Measurements from ENCODE around the gene C12orf75. TPM values are rescaled to one million over a fixed set of nuclear protein-coding genes. Genes with fewer than 3 reads are reported as not detected.
"Not testable (repeated sequence)": the region's sequence is repeated elsewhere in the genome, so short reads cannot be mapped to it uniquely, and the experiment has no call there.

C12orf75 gene
- total RNA-seq, 6 experiments from 2014 or later, result 1,007 to 1,412 (median 1,300) TPM

- Mint-ChIP-seq H3K4me3 (peak overlapping the region; percentile 68), H3K27ac (peak overlapping the region; percentile 66), H3K27me3 (ENCODE audit: insufficient read depth) (no peaks in the 10 kb centered on the region; the same call in 1 of the 2 replicates), H3K4me1 (ENCODE audit: low read depth) (peaks cover 90% of the 10 kb centered on the region), H3K9me3 (peaks cover 10% of the 10 kb centered on the region), H3K36me3 (ENCODE audit: low read depth) (peaks cover 87% of the 10 kb centered on the region)
- TF ChIP-seq, protein P1, sequence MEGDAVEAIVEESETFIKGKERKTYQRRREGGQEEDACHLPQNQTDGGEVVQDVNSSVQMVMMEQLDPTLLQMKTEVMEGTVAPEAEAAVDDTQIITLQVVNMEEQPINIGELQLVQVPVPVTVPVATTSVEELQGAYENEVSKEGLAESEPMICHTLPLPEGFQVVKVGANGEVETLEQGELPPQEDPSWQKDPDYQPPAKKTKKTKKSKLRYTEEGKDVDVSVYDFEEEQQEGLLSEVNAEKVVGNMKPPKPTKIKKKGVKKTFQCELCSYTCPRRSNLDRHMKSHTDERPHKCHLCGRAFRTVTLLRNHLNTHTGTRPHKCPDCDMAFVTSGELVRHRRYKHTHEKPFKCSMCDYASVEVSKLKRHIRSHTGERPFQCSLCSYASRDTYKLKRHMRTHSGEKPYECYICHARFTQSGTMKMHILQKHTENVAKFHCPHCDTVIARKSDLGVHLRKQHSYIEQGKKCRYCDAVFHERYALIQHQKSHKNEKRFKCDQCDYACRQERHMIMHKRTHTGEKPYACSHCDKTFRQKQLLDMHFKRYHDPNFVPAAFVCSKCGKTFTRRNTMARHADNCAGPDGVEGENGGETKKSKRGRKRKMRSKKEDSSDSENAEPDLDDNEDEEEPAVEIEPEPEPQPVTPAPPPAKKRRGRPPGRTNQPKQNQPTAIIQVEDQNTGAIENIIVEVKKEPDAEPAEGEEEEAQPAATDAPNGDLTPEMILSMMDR (IDR thresholded peaks at IDR 0.05), result no peak
- no peak for DNase-seq
These were observed 6.9 kb downstream of the C12orf75 start for GRCh38 chr12:105337391-105337790.

GRCh38 chr12:105338966-105339365, 8.5 kb downstream of the C12orf75 start:
- H3K27me3 Mint-ChIP-seq (ENCODE audit: insufficient read depth), result no peaks in the 10 kb centered on the region; the same call in 1 of the 2 replicates
- no peak for DNase-seq
- TF ChIP-seq, protein P1 (IDR thresholded peaks at IDR 0.05), result no peak
- H3K4me3 Mint-ChIP-seq, result no peak overlapping the region
- H3K4me1 Mint-ChIP-seq (ENCODE audit: low read depth), result peaks cover 87% of the 10 kb centered on the region
- peaks cover 10% of the 10 kb centered on the region for H3K9me3 Mint-ChIP-seq
- H3K36me3 Mint-ChIP-seq (ENCODE audit: low read depth), result peaks cover 87% of the 10 kb centered on the region
- no peak overlapping the region for H3K27ac Mint-ChIP-seq

- TF ChIP-seq, protein P1 (IDR thresholded peaks at IDR 0.05), result no peak
- no peak for DNase-seq
- Mint-ChIP-seq H3K36me3 (ENCODE audit: low read depth) (peaks cover 72% of the 10 kb centered on the region), H3K27ac (peak overlapping the region; percentile 64), H3K4me3 (no peak overlapping the region), H3K4me1 (ENCODE audit: low read depth) (peaks cover 74% of the 10 kb centered on the region), H3K9me3 (peaks cover 10% of the 10 kb centered on the region), H3K27me3 (ENCODE audit: insufficient read depth) (no peaks in the 10 kb centered on the region; the same call in none of the 2 replicates)
These were observed 10.5 kb downstream of the C12orf75 start for GRCh38 chr12:105341010-105341409.

- not testable (repeated sequence) for DNase-seq; H3K9me3 Mint-ChIP-seq; H3K27me3 Mint-ChIP-seq (ENCODE audit: insufficient read depth)
- peaks cover 70% of the 10 kb centered on the region for H3K36me3 Mint-ChIP-seq (ENCODE audit: low read depth)
- H3K4me3 Mint-ChIP-seq, result peak overlapping the region; percentile 36; the same call in 1 of the 2 replicates
- peaks cover 74% of the 10 kb centered on the region for H3K4me1 Mint-ChIP-seq (ENCODE audit: low read depth)
- H3K27ac Mint-ChIP-seq, result peak overlapping the region; percentile 58
These were observed 11.1 kb downstream of the C12orf75 start for GRCh38 chr12:105341620-105342019.

DNA sequence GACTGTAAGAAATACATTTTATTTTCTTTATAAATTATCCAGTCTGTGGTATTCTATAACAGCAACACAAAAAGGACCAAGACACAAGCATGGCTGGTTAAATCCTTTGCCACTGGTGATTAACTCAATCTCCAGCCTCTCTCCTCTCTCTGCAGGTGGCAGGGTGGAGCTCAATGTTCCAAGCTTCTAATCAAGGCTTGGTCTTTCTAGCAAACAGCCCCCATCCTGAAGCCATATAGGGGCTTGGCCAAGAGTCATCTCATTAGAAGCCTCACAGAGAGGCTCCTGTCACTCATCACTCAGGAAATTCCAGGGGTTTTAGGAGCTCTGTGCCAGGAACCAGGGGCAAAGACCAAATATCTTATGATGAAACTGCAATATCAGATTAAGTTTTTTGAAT, 12.0 kb downstream of the C12orf75 start:
- H3K27me3 Mint-ChIP-seq (ENCODE audit: insufficient read depth), result no peaks in the 10 kb centered on the region; the same call in none of the 2 replicates
- peaks cover 74% of the 10 kb centered on the region for H3K4me1 Mint-ChIP-seq (ENCODE audit: low read depth)

DNA sequence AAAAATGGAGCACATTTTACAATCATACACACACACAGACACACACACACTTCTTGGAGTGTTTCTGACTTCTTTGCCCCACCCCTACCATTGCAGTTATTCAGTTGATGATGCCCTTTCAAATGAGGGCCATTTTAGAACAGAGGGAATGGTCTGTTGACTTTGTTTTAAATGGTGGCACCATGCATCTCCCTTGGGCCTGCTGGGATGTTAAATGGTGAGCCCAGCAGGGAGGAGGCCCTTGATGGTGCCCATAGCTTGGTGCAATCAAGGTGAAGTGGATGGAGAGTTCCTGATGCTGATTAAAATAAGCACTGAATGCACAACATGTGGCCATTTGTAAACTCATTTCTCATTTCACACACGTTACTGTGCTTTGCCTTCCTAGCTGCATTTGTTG, 13.3 kb downstream of the C12orf75 start:
- Mint-ChIP-seq H3K9me3 (peaks cover 10% of the 10 kb centered on the region), H3K4me1 (ENCODE audit: low read depth) (peaks cover 72% of the 10 kb centered on the region), H3K36me3 (ENCODE audit: low read depth) (peaks cover 69% of the 10 kb centered on the region), H3K27ac (peak overlapping the region; percentile 46), H3K27me3 (ENCODE audit: insufficient read depth) (no peaks in the 10 kb centered on the region; the same call in none of the 2 replicates), H3K4me3 (no peak overlapping the region)
- DNase-seq, result no peak
- TF ChIP-seq, protein P1 (IDR thresholded peaks at IDR 0.05), result no peak

More for the DNA sequence above, 12.0 kb downstream of the C12orf75 start:
- DNase-seq, result no peak
- Mint-ChIP-seq H3K9me3 (peaks cover 10% of the 10 kb centered on the region), H3K4me3 (no peak overlapping the region), H3K27ac (peak overlapping the region; percentile 58), H3K36me3 (ENCODE audit: low read depth) (peaks cover 70% of the 10 kb centered on the region)
- TF ChIP-seq, protein P1 (IDR thresholded peaks at IDR 0.05), result no peak
